HCT116 (cell line): ENCODE results near the gene XPO4. TPM values are rescaled to one million over a fixed set of nuclear protein-coding genes. Genes with fewer than 3 reads are reported as not detected.

Source experiments
- ATAC-seq: fragments of 200-7000 bp; cut with Tn5 transposase; 2 replicates; pipeline ENCODE4 v1.9.1; 2020; ENCODE audit warnings: mild to moderate bottlenecking, moderate library complexity
- BruUV-seq: library from RNA; stranded (reverse); fragments of 400-500 nt; replicated peaks from 2 replicates; lab custom pipeline; 2021; lab: Mats Ljungman, UMichigan
- CTCF ChIA-PET: fragments of 300-600 bp; sonication (Branson Sonifier 250); formaldehyde crosslinking; loops from one replicate; lab custom pipeline; 2021; ENCODE audit warnings: antibody characterized with exemption; lab: Charles Lee
- POLR2A ChIA-PET: fragments of 300-600, 350-600 bp; sonication (Branson Sonifier 250); formaldehyde crosslinking; loops from one replicate; lab custom pipeline; 2021; ENCODE audit warnings: antibody characterized with exemption; lab: Charles Lee
- RAD21 ChIA-PET, 2 experiments: fragments of 300-600 bp; sonication (Branson Sonifier 250); formaldehyde crosslinking; loops; one replicate each; lab custom pipeline; 2023; ENCODE audit warnings: low total read pairs in 2 of 2; ENCODE audit not compliant: uncharacterized antibody in 2 of 2, unreplicated experiment in 2 of 2, low non-redundant PET in 1 of 2; lab: Charles Lee
- DNase-seq: peaks from one replicate; pipeline ENCODE4 v3.0.0-alpha.2; 2010; ENCODE audit warnings: low read depth, low spot score
- H2AFZ ChIP-seq: fragments of 200-600 bp; shearing (Covaris generic), sonication (generic); 2 replicates; pipeline ENCODE4 v1.6.1; 2017; ENCODE audit warnings: low read depth, mixed run types, mixed read lengths, antibody characterized with exemption, low read length; ENCODE audit not compliant: poor library complexity, severe bottlenecking
- H3K27ac ChIP-seq: 2 replicates; pipeline ENCODE4 v1.5.1; 2012; ENCODE audit warnings: low read depth, low read length
- H3K27me3 ChIP-seq: fragments of 200-600 bp; sonication (generic); 2 replicates; pipeline ENCODE4 v1.6.1; 2016; ENCODE audit warnings: mixed run types, low read length, mixed read lengths; ENCODE audit not compliant: insufficient read depth
- H3K36me3 ChIP-seq, 2 experiments: fragments of 200-500 bp in 1 of 2; fragments of 200-600 bp in 1 of 2; sonication (Bioruptor generic) in 1 of 2; sonication (generic) in 1 of 2; 2 replicates each; pipeline versions ENCODE4 v1.5.1 to v1.6.1; 2014 to 2016; ENCODE audit warnings: low read length in 2 of 2, inconsistent platforms in 1 of 2, mixed read lengths in 1 of 2, mixed run types in 1 of 2; ENCODE audit not compliant: insufficient read depth in 2 of 2, control insufficient read depth in 1 of 2
- H3K4me1 ChIP-seq, 2 experiments: fragments of 200-600 bp in 1 of 2; sonication (generic) in 1 of 2; 2 replicates each; pipeline versions ENCODE4 v1.5.1 to v1.6.1; 2012 to 2017; ENCODE audit warnings: low read length in 2 of 2, inconsistent platforms in 1 of 2, mild to moderate bottlenecking in 1 of 2, mixed read lengths in 1 of 2, mixed run types in 1 of 2, moderate library complexity in 1 of 2; ENCODE audit not compliant: insufficient read depth in 2 of 2, control insufficient read depth in 1 of 2
- H3K4me2 ChIP-seq: fragments of 200-600 bp; sonication (generic); 2 replicates; pipeline ENCODE4 v1.6.1; 2017; ENCODE audit warnings: mixed run types, low read length, mixed read lengths
- H3K4me3 ChIP-seq, 2 experiments: fragments of 200-600 bp in 1 of 2; sonication (generic) in 1 of 2; replicated peaks in 1 of 2; 2 replicates each; pipeline ENCODE4 v1.5.1; 2011 to 2016; ENCODE audit warnings: low read length in 2 of 2, control low read depth in 1 of 2, low read depth in 1 of 2, mild to moderate bottlenecking in 1 of 2, mixed read lengths in 1 of 2, mixed run types in 1 of 2
- H3K79me2 ChIP-seq: fragments of 200-600 bp; sonication (generic); 2 replicates; pipeline ENCODE4 v1.6.1; 2017; ENCODE audit warnings: mild to moderate bottlenecking, mixed run types, low read length, moderate library complexity, mixed read lengths; ENCODE audit not compliant: insufficient read depth
- H3K9ac ChIP-seq: fragments of 200-600 bp; sonication (generic); 2 replicates; pipeline ENCODE4 v1.6.1; 2016; ENCODE audit warnings: low read length, mixed read lengths
- H3K9me2 ChIP-seq: fragments of 200-600 bp; sonication (generic), shearing (Covaris generic); 2 replicates; pipeline ENCODE4 v1.6.1; 2017; ENCODE audit warnings: mixed run types, mild to moderate bottlenecking, moderate library complexity; ENCODE audit not compliant: insufficient read depth
- H3K9me3 ChIP-seq, 2 experiments: fragments of 200-500 bp in 1 of 2; fragments of 200-600 bp in 1 of 2; sonication (Bioruptor generic) in 1 of 2; sonication (generic) in 1 of 2; 2 replicates each; pipeline ENCODE4 v1.6.1; 2014 to 2017; ENCODE audit warnings: low read length in 2 of 2, mixed read lengths in 2 of 2, inconsistent platforms in 1 of 2, low read depth in 1 of 2, mild to moderate bottlenecking in 1 of 2, mixed run types in 1 of 2, moderate library complexity in 1 of 2; ENCODE audit not compliant: control insufficient read depth in 1 of 2, insufficient read depth in 1 of 2
- H4K20me1 ChIP-seq: fragments of 200-600 bp; sonication (generic), shearing (Covaris generic); 2 replicates; pipeline ENCODE4 v1.6.1; 2017; ENCODE audit warnings: mixed run types, mild to moderate bottlenecking, moderate library complexity; ENCODE audit not compliant: insufficient read depth
- CTCF ChIP-seq, 3 experiments: fragments of 200-600 bp in 1 of 3; sonication (generic) in 1 of 3; IDR thresholded peaks in 2 of 3; conservative IDR thresholded peaks in 1 of 3; 2 replicates each; pipeline ENCODE4 v1.5.1; 2012 to 2017; ENCODE audit warnings: low read depth in 2 of 3, low read length in 2 of 3, antibody characterized with exemption in 1 of 3, borderline replicate concordance in 1 of 3, control low read depth in 1 of 3, mild to moderate bottlenecking in 1 of 3, mixed read lengths in 1 of 3, mixed run types in 1 of 3, moderate library complexity in 1 of 3; ENCODE audit not compliant: insufficient read depth in 1 of 3
- EGR1 ChIP-seq: IDR thresholded peaks from 2 replicates; pipeline ENCODE4 v1.6.1; 2012; ENCODE audit warnings: low read depth
- ELF1 ChIP-seq: IDR thresholded peaks from 2 replicates; pipeline ENCODE4 v1.6.1; 2012; ENCODE audit warnings: low read depth, borderline replicate concordance
- EZH2 ChIP-seq: fragments of 200-600 bp; sonication (generic); IDR thresholded peaks from 2 replicates; pipeline ENCODE4 v1.6.1; 2017; ENCODE audit warnings: antibody characterized with exemption, mixed run types
- FOSL1 ChIP-seq: IDR thresholded peaks from 2 replicates; pipeline ENCODE4 v1.6.1; 2012; ENCODE audit warnings: low read depth
- JUND ChIP-seq: IDR thresholded peaks from 2 replicates; pipeline ENCODE4 v1.6.1; 2012
- MAX ChIP-seq: IDR thresholded peaks from 2 replicates; pipeline ENCODE4 v1.6.1; 2012
- POLR2AphosphoS5 ChIP-seq: IDR thresholded peaks from 2 replicates; pipeline ENCODE4 v1.6.1; 2011; ENCODE audit warnings: mild to moderate bottlenecking, low read depth, low read length, moderate library complexity
- RAD21 ChIP-seq: IDR thresholded peaks from 2 replicates; pipeline ENCODE4 v1.6.1; 2012; ENCODE audit warnings: low read depth, mild to moderate bottlenecking
- TCF7L2 ChIP-seq: IDR thresholded peaks from 2 replicates; pipeline ENCODE4 v1.7.0; 2011; ENCODE audit warnings: borderline replicate concordance, inconsistent platforms; ENCODE audit not compliant: insufficient read depth, insufficient read length; ENCODE audit errors: extremely low read depth
- ZBTB33 ChIP-seq: IDR thresholded peaks from 2 replicates; pipeline ENCODE4 v1.6.1; 2011; ENCODE audit warnings: mild to moderate bottlenecking, low read length, moderate library complexity; ENCODE audit not compliant: insufficient replicate concordance; ENCODE audit errors: extremely low read depth
- ZNF274 ChIP-seq: fragments of 200-500 bp; sonication (Bioruptor generic); IDR thresholded peaks from 2 replicates; pipeline ENCODE4 v1.6.1; 2014; ENCODE audit warnings: mild to moderate bottlenecking, low read depth, low read length, inconsistent platforms
- intact Hi-C: fragments of 100-400 bp; cut with micrococcal nuclease; formaldehyde crosslinking; loops from 2 replicates; pipeline ENCODE4 v1.10.0; 2022
- total RNA-seq: library from RNA; stranded (reverse); gene quantifications from one replicate; pipeline ENCODE4 v1.2.1, GENCODE V29; 2021; ENCODE audit not compliant: unreplicated experiment
- TF ChIP-seq, protein P1 (sequence below): IDR thresholded peaks from 2 replicates; pipeline ENCODE4 v1.6.1; 2012

The XPO4 gene
- total RNA-seq, 1 experiment from 2014 or later = 29.7 TPM

GRCh38 chr13:20945952-20946383 is 43.4 kb upstream of the XPO4 start (continued):
- no peak for TF ChIP-seq TCF7L2
- TF ChIP-seq RAD21 = no peak
- no peak for TF ChIP-seq JUND
- no peak for TF ChIP-seq CTCF (IDR thresholded peaks at IDR 0.05 in 2 of 3, conservative IDR thresholded peaks at IDR 0.05 in 1 of 3; ENCODE audit: borderline replicate concordance in 1 of 3, insufficient read depth in 1 of 3, low read depth in 2 of 3, low read length in 2 of 3)
- TF ChIP-seq EGR1 = no peak

DNA sequence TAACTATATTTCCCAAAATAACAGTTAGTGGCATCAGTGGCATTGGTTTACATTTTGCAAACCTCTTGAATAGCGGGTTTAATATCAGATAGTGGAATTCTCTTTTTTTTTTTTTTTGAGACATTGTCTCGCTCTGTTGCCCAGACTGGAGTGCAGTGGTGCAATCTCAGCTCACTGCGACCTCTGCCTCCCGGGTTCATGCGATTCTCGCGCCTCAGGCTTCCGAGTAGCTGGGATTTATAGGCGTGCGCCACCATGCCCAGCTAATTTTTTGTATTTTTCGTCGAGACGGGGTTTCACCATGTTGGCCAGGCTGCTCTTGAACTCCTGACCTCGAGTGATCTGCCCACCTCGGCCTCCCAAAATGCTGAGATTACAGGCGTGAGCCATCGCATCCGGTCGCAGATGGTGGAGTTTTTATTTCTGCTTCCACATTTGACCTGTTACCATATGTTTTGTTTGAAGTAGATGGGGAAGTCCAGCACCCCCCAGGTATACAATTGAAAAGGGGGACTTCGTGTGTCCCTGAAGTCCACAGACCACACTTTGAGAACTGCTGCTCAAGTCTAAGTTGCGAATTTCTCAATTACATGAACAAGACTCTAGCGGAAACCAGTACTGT is 40.5 kb upstream of the XPO4 start:
- peak overlapping the region; percentile 47 for H3K4me2 ChIP-seq
- no peaks in the 10 kb centered on the region for H3K79me2 ChIP-seq
- H3K4me3 ChIP-seq = no peak overlapping the region
- no peaks in the 10 kb centered on the region for H3K36me3 ChIP-seq
- POLR2A ChIA-PET = interaction anchor here (0.9 to 1.2 kb wide), 2 partner anchors 191 to 233 kb away, joined by 3 to 8 read pairs; partner anchors contain the start of genes MRPL57 and SKA3
- H3K9me2 ChIP-seq = no peaks in the 10 kb centered on the region
- H3K9ac ChIP-seq = no peak overlapping the region
- H3K9me3 ChIP-seq = no peaks in the 10 kb centered on the region
- DNase-seq = no peak
- intact Hi-C loops = loop anchor here (1.0 to 2.0 kb wide), 5 partner anchors 191 to 1854 kb away; no protein-coding TSS in a partner anchor
- no peak overlapping the region for H3K27ac ChIP-seq
- peaks cover 0 to 8% of the 10 kb centered on the region in 2 experiments; a peak in 2 of 4 replicates for H3K4me1 ChIP-seq
- TF ChIP-seq ZBTB33 (no peak), ZNF274 (no peak), CTCF (IDR thresholded peaks at IDR 0.05 in 2 of 3, conservative IDR thresholded peaks at IDR 0.05 in 1 of 3; ENCODE audit: borderline replicate concordance in 1 of 3, insufficient read depth in 1 of 3, low read depth in 2 of 3, low read length in 2 of 3) (no peak), ELF1 (no peak), EZH2 (no peak), MAX (no peak), FOSL1 (no peak), POLR2AphosphoS5 (no peak)
- TF ChIP-seq, protein P1, sequence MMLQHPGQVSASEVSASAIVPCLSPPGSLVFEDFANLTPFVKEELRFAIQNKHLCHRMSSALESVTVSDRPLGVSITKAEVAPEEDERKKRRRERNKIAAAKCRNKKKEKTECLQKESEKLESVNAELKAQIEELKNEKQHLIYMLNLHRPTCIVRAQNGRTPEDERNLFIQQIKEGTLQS = no peak
- H3K27me3 ChIP-seq = no peaks in the 10 kb centered on the region
- peak overlapping the region; percentile 80 for H2AFZ ChIP-seq
- H4K20me1 ChIP-seq = no peaks in the 10 kb centered on the region
- RAD21 ChIA-PET = interaction anchor here (0.6 to 1.1 kb wide), 2 partner anchors 237 to 447 kb away, joined by 3 read pairs; no protein-coding TSS in a partner anchor
- no TSS peak for BruUV-seq
- ATAC-seq = no peak
- CTCF ChIA-PET = interaction anchor here (0.8 to 1.9 kb wide), 13 partner anchors 9 to 1853 kb away, joined by 3 to 15 read pairs (median 5); no protein-coding TSS in a partner anchor
